ENCODE measurements around the gene SNRPF.
"Not testable (repeated sequence)": the region's sequence is repeated elsewhere in the genome, so short reads cannot be mapped to it uniquely, and the experiment has no call there.

Gene SNRPF

GRCh38 chr12:95858451-95859343, at the start of gene SNRPF:
Gene SNRPF (plus strand): TSS chr12:95858952. CDS start chr12:95859074, 122 bp downstream.
- DNase-seq, result peak; percentile 95

GRCh38 chr12:95809000-95809680, 49.6 kb upstream of the SNRPF start:
- no peak for DNase-seq

- DNase-seq, result no peak
These were observed 48.3 kb upstream of the SNRPF start for GRCh38 chr12:95810411-95810810.

GRCh38 chr12:95812155-95812554, 46.6 kb upstream of the SNRPF start:
- DNase-seq, result not testable (repeated sequence)

- DNase-seq, result no peak
These were observed 43.0 kb upstream of the SNRPF start for GRCh38 chr12:95815632-95816212.

- no peak for DNase-seq
These were observed 38.6 kb upstream of the SNRPF start for GRCh38 chr12:95820096-95820703.

GRCh38 chr12:95829395-95829794, 29.4 kb upstream of the SNRPF start:
- DNase-seq, result no peak

GRCh38 chr12:95830335-95831089, 28.2 kb upstream of the SNRPF start:
- DNase-seq, result no peak

GRCh38 chr12:95834572-95834971, 24.2 kb upstream of the SNRPF start:
- no peak for DNase-seq

- no peak for DNase-seq
These were observed 22.6 kb upstream of the SNRPF start for GRCh38 chr12:95836185-95836609.

GRCh38 chr12:95836630-95837239, 22.0 kb upstream of the SNRPF start:
- no peak for DNase-seq

GRCh38 chr12:95837240-95838038, 21.3 kb upstream of the SNRPF start:
- DNase-seq, result no peak

- DNase-seq, result no peak
These were observed 20.6 kb upstream of the SNRPF start for GRCh38 chr12:95838125-95838524.

- DNase-seq, result not testable (repeated sequence)
These were observed 16.3 kb upstream of the SNRPF start for GRCh38 chr12:95842426-95842825.

GRCh38 chr12:95848575-95849388, 10.0 kb upstream of the SNRPF start:
- no peak for DNase-seq

GRCh38 chr12:95851606-95852005, 7.1 kb upstream of the SNRPF start:
- no peak for DNase-seq

- DNase-seq, result no peak
These were observed 6.6 kb upstream of the SNRPF start for GRCh38 chr12:95852133-95852532.

GRCh38 chr12:95857156-95857555, 1.6 kb upstream of the SNRPF start:
- no peak for DNase-seq

- DNase-seq, result no peak
These were observed 953 bp upstream of the SNRPF start for GRCh38 chr12:95857799-95858198.

GRCh38 chr12:95859344-95859816, 628 bp downstream of the SNRPF start:
- no peak for DNase-seq

All from NCI-H2107 (cell line).